ENCODE measurements around the gene NOPCHAP1. TPM values are rescaled to one million over a fixed set of nuclear protein-coding genes. Genes with fewer than 3 reads are reported as not detected.
"Not testable (repeated sequence)": the region's sequence is repeated elsewhere in the genome, so short reads cannot be mapped to it uniquely, and the experiment has no call there.

The NOPCHAP1 gene
- 10 to 100 TPM; 13.7 to 16.1 (median 14.0) TPM for total RNA-seq (2021; fragmentation: NEBNext Ultra II Directional; extraction: Animal tissue kit (Norgen Biotek cat#: 25700))
- long read RNA-seq, full-length matches to known transcripts: 10 of 32 reads
- long read RNA-seq, partial matches to known transcripts: 0 of 32 reads
- long read RNA-seq, other reads (novel, unspliced or antisense): 22 of 32 reads

DNA sequence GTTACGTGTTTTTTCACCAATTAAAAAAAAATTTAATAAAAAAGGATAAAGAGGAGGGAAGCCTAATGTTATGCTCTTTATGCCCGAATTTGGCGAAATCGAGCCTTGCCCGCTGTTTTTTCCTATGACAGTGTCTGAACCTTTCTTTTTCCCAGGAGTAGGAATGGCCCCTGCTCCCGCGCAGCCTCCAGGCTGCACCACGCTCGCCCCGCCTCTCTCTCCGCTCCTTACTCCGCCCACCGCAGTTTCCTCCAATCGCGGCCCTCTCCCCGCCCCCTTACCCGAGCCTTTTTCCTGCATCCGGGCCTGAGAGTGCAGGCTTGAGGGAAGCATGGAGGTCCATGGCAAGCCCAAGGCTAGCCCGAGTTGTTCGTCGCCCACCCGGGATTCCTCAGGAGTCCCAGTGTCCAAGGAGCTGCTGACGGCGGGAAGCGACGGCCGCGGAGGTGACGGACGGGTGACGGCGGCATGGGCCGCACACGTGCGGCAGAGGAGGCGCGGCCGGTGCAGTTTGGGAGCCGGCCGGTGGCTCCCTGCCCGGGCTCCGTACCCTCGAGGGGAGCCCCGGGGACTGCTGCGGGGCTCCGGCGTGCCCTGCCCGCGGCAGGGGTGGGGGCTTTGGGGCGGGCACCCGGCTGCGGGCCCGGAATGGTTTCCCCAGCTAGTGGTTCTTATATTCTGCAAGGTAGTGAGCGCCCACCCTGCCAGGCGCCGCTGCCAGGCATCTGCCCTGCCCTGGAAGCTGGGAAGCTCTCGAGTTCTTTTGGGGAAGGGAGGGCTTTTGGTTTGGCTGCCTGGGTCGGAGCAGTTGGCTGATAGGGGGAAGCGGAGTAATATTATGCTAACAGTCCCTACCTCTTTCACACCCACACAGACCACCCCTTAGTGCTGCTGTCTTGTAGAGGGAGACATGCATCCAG lies at the start of gene NOPCHAP1:
NOPCHAP1 (plus strand) TSS at position 295 of the 920 bp plus-strand sequence; CDS start at position 332, 37 bp downstream.
- DNase-seq: peak; percentile 80
- peaks cover 6% of the 10 kb centered on the region for H3K27me3 Mint-ChIP-seq (ENCODE audit: insufficient read depth)
- H3K9me3 Mint-ChIP-seq: no peaks in the 10 kb centered on the region
- peaks cover 46% of the 10 kb centered on the region for H3K4me1 Mint-ChIP-seq (ENCODE audit: low read depth)
- H3K27ac Mint-ChIP-seq: peak within 1 kb of the TSS; percentile 67
- peaks cover 18% of the 10 kb centered on the region for H3K36me3 Mint-ChIP-seq (ENCODE audit: low read depth)
- TF ChIP-seq, protein P1, sequence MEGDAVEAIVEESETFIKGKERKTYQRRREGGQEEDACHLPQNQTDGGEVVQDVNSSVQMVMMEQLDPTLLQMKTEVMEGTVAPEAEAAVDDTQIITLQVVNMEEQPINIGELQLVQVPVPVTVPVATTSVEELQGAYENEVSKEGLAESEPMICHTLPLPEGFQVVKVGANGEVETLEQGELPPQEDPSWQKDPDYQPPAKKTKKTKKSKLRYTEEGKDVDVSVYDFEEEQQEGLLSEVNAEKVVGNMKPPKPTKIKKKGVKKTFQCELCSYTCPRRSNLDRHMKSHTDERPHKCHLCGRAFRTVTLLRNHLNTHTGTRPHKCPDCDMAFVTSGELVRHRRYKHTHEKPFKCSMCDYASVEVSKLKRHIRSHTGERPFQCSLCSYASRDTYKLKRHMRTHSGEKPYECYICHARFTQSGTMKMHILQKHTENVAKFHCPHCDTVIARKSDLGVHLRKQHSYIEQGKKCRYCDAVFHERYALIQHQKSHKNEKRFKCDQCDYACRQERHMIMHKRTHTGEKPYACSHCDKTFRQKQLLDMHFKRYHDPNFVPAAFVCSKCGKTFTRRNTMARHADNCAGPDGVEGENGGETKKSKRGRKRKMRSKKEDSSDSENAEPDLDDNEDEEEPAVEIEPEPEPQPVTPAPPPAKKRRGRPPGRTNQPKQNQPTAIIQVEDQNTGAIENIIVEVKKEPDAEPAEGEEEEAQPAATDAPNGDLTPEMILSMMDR (IDR thresholded peaks at IDR 0.05): no peak
- peak within 1 kb of the TSS; percentile 92 for H3K4me3 Mint-ChIP-seq

DNA sequence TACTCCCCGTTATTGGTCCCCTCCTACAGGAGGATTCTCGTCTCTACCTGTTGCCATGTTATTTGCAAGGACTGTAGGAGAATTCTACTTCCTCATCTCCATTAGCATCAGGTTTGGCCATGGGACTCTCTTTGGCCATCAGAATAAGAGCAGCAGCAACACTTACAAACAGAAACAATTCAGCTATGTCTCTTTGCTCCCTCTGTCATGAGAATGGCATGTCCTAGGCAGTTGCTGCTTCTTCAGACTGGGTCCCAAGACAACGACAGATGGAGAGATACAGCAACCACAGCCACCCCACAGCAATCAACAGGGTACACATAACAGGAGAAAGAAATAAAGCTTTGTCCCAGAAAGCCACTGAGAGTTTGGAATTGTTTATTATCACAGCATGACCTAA lies 47.7 kb upstream of the NOPCHAP1 start:
- Mint-ChIP-seq H3K27me3 (ENCODE audit: insufficient read depth) (no peaks in the 10 kb centered on the region), H3K4me1 (ENCODE audit: low read depth) (peaks cover 8% of the 10 kb centered on the region), H3K9me3 (peaks cover 2% of the 10 kb centered on the region), H3K36me3 (ENCODE audit: low read depth) (peaks cover 2% of the 10 kb centered on the region), H3K4me3 (no peak overlapping the region), H3K27ac (no peak overlapping the region)
- peak; percentile 27 for DNase-seq
- TF ChIP-seq, protein P1 (IDR thresholded peaks at IDR 0.05): no peak

DNA sequence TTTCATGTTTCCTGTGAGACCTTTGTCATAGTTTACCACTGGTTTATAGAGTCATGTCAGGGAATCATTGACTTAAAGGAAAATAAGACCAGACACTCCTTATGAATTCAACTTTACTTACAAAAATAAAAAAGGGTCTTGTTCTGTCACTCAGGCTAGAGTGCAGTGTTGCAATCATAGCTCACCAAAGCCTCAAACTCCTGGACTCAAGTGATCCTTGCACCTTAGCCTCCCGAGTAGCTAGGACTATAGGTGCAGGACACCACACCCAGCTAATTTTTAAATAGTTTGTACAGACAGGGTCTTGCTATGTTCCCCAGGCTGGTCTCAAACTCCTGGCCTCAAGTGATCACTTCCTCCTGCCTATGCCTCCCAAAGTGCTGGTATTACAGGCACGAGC lies 47.0 kb upstream of the NOPCHAP1 start:
- peaks cover 8% of the 10 kb centered on the region for H3K4me1 Mint-ChIP-seq (ENCODE audit: low read depth)
- H3K4me3 Mint-ChIP-seq: no peak overlapping the region
- DNase-seq: no peak
- H3K9me3 Mint-ChIP-seq: peaks cover 9% of the 10 kb centered on the region
- no peak overlapping the region for H3K27ac Mint-ChIP-seq
- no peaks in the 10 kb centered on the region for H3K27me3 Mint-ChIP-seq (ENCODE audit: insufficient read depth)
- TF ChIP-seq, protein P1 (IDR thresholded peaks at IDR 0.05): no peak
- peaks cover 9% of the 10 kb centered on the region for H3K36me3 Mint-ChIP-seq (ENCODE audit: low read depth)

GRCh38 chr12:104941454-104941853 lies 44.7 kb upstream of the NOPCHAP1 start:
- DNase-seq: no peak
- TF ChIP-seq, protein P1 (IDR thresholded peaks at IDR 0.05): no peak
- Mint-ChIP-seq H3K9me3 (peaks cover 14% of the 10 kb centered on the region), H3K27me3 (ENCODE audit: insufficient read depth) (no peaks in the 10 kb centered on the region), H3K27ac (no peak overlapping the region), H3K36me3 (ENCODE audit: low read depth) (peaks cover 10% of the 10 kb centered on the region), H3K4me1 (ENCODE audit: low read depth) (peaks cover 8% of the 10 kb centered on the region), H3K4me3 (no peak overlapping the region)

DNA sequence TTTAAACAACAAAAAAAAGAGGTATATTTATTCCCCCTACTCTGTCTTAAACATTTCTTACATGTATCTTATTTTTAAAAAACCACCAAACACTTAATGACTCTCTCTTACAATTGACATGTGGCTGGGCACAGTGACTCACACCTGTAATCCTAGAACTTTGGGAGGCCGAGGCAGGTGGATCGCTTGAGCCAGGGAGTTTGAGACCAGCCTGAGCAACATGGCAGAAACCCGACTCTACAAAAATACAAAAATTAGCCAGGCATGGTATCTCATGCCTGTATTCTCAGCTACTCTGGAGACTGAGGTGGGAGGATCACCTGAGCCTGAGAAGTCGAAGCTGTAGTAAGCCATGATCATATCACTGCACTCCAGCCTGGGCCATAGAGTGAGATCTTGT lies 44.0 kb upstream of the NOPCHAP1 start:
- Mint-ChIP-seq H3K4me3 (no peak overlapping the region), H3K4me1 (ENCODE audit: low read depth) (peaks cover 8% of the 10 kb centered on the region), H3K27me3 (ENCODE audit: insufficient read depth) (no peaks in the 10 kb centered on the region), H3K36me3 (ENCODE audit: low read depth) (peaks cover 10% of the 10 kb centered on the region), H3K9me3 (peaks cover 14% of the 10 kb centered on the region), H3K27ac (no peak overlapping the region)
- no peak for DNase-seq
- TF ChIP-seq, protein P1 (IDR thresholded peaks at IDR 0.05): no peak

GRCh38 chr12:104943401-104943800 lies 42.7 kb upstream of the NOPCHAP1 start:
- DNase-seq; H3K36me3 Mint-ChIP-seq (ENCODE audit: low read depth); H3K27ac Mint-ChIP-seq; H3K4me3 Mint-ChIP-seq; H3K27me3 Mint-ChIP-seq (ENCODE audit: insufficient read depth); H3K4me1 Mint-ChIP-seq (ENCODE audit: low read depth): not testable (repeated sequence)
- H3K9me3 Mint-ChIP-seq: peaks cover 14% of the 10 kb centered on the region
